ENCODE data around the gene SREBF2. TPM values are rescaled to one million over a fixed set of nuclear protein-coding genes. Genes with fewer than 3 reads are reported as not detected.

The SREBF2 gene
- total and polyA plus RNA-seq, 10 of the 15 experiments (the other 5 are each of a cell fraction or from before 2014, with no cell fraction given) = 2.4 to 177 (median 78.8) TPM

DNA sequence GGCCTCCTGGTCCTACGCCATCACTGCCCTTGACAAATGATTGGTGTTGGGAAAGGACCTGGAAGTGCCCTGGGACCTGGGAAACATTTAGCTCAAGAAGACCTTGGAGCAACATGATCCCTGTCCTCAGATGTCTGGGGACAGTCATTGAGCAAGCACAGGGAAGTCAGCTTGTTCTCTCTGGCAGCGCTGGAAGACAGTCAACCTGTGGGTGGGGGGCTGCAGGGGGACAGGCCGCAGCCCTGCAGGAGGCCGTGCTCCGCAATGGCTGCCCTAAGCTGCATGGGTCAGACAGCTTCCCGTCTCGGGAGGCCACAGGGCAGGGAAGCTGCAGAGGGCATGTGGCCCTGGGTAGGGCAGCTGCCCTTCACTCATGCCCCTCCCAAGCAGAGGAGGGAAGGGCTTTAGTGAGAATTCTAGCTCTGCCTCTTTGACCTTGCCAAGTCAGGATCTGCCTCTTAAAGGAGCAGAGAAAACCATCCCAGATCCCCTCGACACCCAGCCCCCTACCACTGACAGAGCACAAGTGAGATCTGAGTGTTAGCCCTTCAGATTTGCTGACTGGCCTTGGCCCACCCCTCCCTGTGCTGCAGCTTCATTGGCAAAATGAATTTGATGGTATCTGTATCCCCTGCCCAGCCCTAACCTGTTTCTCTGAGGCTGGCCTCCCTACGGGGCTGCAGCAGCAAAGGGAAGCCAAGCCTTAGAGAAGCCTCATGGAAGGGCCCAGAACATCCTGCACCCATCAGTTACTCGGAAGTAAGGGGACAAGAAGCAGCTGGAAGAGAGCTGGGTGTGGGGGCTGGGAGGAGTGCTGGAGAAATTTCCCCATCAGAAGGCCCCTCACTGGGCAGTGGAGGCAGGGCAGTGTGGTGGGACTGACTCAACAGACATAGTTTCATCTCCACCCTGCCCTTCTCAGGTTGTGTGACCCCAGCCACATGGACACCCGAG is 6.2 kb upstream of the SREBF2 start:
- H3K4me1 ChIP-seq (ENCODE audit: control insufficient read depth, insufficient read depth, low read length) = peaks cover 5% of the 10 kb centered on the region
- FAIRE-seq = no peak
- H3K27ac ChIP-seq (ENCODE audit: control insufficient read depth, insufficient read depth) = no peak overlapping the region
- ChIA-PET POLR2A (interaction anchor here (0.5 to 2.7 kb wide), 5 partner anchors 13 to 378 kb away, joined by 3 to 8 read pairs (median 3); partner anchors contain the start of gene CCDC134), CTCF (interaction anchor here (0.6 to 3.4 kb wide), 8 partner anchors 21 to 613 kb away, joined by 3 to 20 read pairs (median 6); no protein-coding TSS in a partner anchor), SMC1A (ENCODE audit: uncharacterized antibody, unreplicated experiment) (interaction anchor here (1.0 to 2.1 kb wide), 7 partner anchors 14 to 128 kb away, joined by 3 to 6 read pairs (median 4); partner anchors contain the start of genes CCDC134 and MEI1), RAD21 (ENCODE audit: unreplicated experiment) (interaction anchor here (1.2 to 11.0 kb wide), 4 partner anchors 26 to 130 kb away, joined by 3 to 84 read pairs (median 4); partner anchors contain the start of genes CCDC134 and TNFRSF13C)
- no peak for ATAC-seq
- in situ Hi-C loops (cut with MboI) (no loop called here), intact Hi-C loops (cut with micrococcal nuclease; ENCODE audit: unreplicated experiment) (no loop called here)
- H3K4me3 ChIP-seq = no peak overlapping the region
- WGBS (ENCODE audit: insufficient coverage, insufficient replicate concordance, low lambda C conversion rate, missing lambda C conversion rate) = 90% methylated on average over 11 of the region's 11 CpGs
- no peak for DNase-seq (ENCODE audit: low read depth, low spot score)
- H3K36me3 ChIP-seq (ENCODE audit: control insufficient read depth in 2 of 2, insufficient read depth in 2 of 2, low read length in 1 of 2) = peaks cover 8 to 10% of the 10 kb centered on the region in 2 experiments; a peak in 3 of 4 replicates
- no peak overlapping the region for H2AFZ ChIP-seq (ENCODE audit: control insufficient read depth, low read depth, low read length)
- no peaks in the 10 kb centered on the region for H3K27me3 ChIP-seq (replicated peaks in 1 of 2; ENCODE audit: control insufficient read depth in 2 of 2, insufficient read depth in 2 of 2, low read length in 1 of 2)
- H3K9me3 ChIP-seq (replicated peaks; ENCODE audit: control insufficient read depth, insufficient read depth, low read length) = no peaks in the 10 kb centered on the region; the same call in 2 of the 3 replicates
- peaks cover 5% of the 10 kb centered on the region for H3K79me2 ChIP-seq (ENCODE audit: control insufficient read depth, insufficient read depth, low read length)
- no peaks in the 10 kb centered on the region for H4K20me1 ChIP-seq (ENCODE audit: control insufficient read depth, insufficient read depth)
- no peak overlapping the region for H3K9ac ChIP-seq (ENCODE audit: control insufficient read depth, insufficient read depth, low read length)
- TF ChIP-seq ASH2L (IDR thresholded peaks at IDR 0.05; ENCODE audit: borderline replicate concordance, low read depth) (no peak), POLR2A (IDR thresholded peaks at IDR 0.05; ENCODE audit: low read depth, low read length) (peak; percentile 31; the same call in 1 of the 2 replicates)
- no TSS peak for BruUV-seq (replicated peaks)
- H3K4me2 ChIP-seq (ENCODE audit: control insufficient read depth, insufficient read depth) = no peak overlapping the region

DNA sequence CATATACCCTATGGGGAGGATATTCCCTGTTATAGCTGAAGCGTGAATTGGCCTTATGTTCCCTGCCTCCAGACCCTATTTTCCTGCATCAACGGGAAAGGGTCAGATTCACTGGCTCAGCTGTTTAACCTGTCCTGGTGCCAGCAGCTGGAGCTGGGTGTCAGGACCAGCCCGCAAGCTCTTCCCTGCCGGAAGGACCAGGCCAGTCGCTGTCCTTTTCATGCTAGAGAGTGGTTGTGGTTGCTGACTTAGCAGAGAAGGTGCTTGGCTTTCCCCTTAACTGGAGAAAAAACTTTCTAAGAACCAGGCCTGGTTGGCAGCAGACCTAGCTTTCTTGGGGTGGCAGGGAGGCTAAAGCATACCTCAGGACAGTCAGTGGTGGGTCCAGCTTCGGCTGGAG is 5.2 kb upstream of the SREBF2 start:
- Histone ChIP-seq H3K4me2 (ENCODE audit: control insufficient read depth, insufficient read depth) (no peak overlapping the region), H3K27me3 (replicated peaks in 1 of 2; ENCODE audit: control insufficient read depth in 2 of 2, insufficient read depth in 2 of 2, low read length in 1 of 2) (no peaks in the 10 kb centered on the region), H3K79me2 (ENCODE audit: control insufficient read depth, insufficient read depth, low read length) (peaks cover 14% of the 10 kb centered on the region), H3K9ac (ENCODE audit: control insufficient read depth, insufficient read depth, low read length) (no peak overlapping the region), H3K27ac (ENCODE audit: control insufficient read depth, insufficient read depth) (no peak overlapping the region), H3K4me3 (no peak overlapping the region), H2AFZ (ENCODE audit: control insufficient read depth, low read depth, low read length) (no peak overlapping the region), H4K20me1 (ENCODE audit: control insufficient read depth, insufficient read depth) (no peaks in the 10 kb centered on the region), H3K4me1 (ENCODE audit: control insufficient read depth, insufficient read depth, low read length) (peaks cover 12% of the 10 kb centered on the region), H3K9me3 (replicated peaks; ENCODE audit: control insufficient read depth, insufficient read depth, low read length) (no peaks in the 10 kb centered on the region; the same call in 2 of the 3 replicates), H3K36me3 (ENCODE audit: control insufficient read depth in 2 of 2, insufficient read depth in 2 of 2, low read length in 1 of 2) (peaks cover 8% of the 10 kb centered on the region in 2 experiments; a peak in 3 of 4 replicates)
- WGBS (ENCODE audit: insufficient coverage, insufficient replicate concordance, low lambda C conversion rate, missing lambda C conversion rate) = 95% methylated on average over 6 of the region's 6 CpGs
- ATAC-seq (no peak), DNase-seq (ENCODE audit: low read depth, low spot score) (no peak), FAIRE-seq (no peak)
- BruUV-seq (replicated peaks) = no TSS peak
- intact Hi-C loops (cut with micrococcal nuclease; ENCODE audit: unreplicated experiment) = no loop called here
- TF ChIP-seq BACH1 (IDR thresholded peaks at IDR 0.05; ENCODE audit: borderline replicate concordance) (no peak), CBFB (IDR thresholded peaks at IDR 0.05; ENCODE audit: low read depth) (no peak), BMI1 (IDR thresholded peaks at IDR 0.05; ENCODE audit: borderline replicate concordance) (no peak), HDAC2 (IDR thresholded peaks at IDR 0.05) (no peak), RUNX3 (IDR thresholded peaks at IDR 0.05; ENCODE audit: low read length) (no peak), NFYB (IDR thresholded peaks at IDR 0.05; ENCODE audit: insufficient read depth, low read depth, low read length) (no peak), CHD4 (IDR thresholded peaks at IDR 0.05) (no peak), SIX5 (IDR thresholded peaks at IDR 0.05; ENCODE audit: low read depth, low read length, severe bottlenecking) (no peak), SMC3 (IDR thresholded peaks at IDR 0.05; ENCODE audit: borderline replicate concordance, low read length) (no peak), RCOR1 (conservative IDR thresholded peaks at IDR 0.05; ENCODE audit: low read depth, low read length) (no peak)
- ChIA-PET SMC1A (ENCODE audit: uncharacterized antibody, unreplicated experiment) (interaction anchor here (1.1 to 2.5 kb wide), 6 partner anchors 13 to 129 kb away, joined by 3 to 7 read pairs (median 6); partner anchors contain the start of gene MEI1), CTCF (interaction anchor here (1.1 to 3.4 kb wide), 6 partner anchors 20 to 130 kb away, joined by 4 to 20 read pairs (median 8); no protein-coding TSS in a partner anchor), RAD21 (ENCODE audit: unreplicated experiment) (interaction anchor here (1.1 to 11.0 kb wide), 3 partner anchors 99 to 131 kb away, joined by 3 to 84 read pairs (median 4); partner anchors contain the start of gene TNFRSF13C), POLR2A (interaction anchor here (0.5 to 2.7 kb wide), 4 partner anchors 12 to 379 kb away, joined by 3 to 8 read pairs (median 4); partner anchors contain the start of gene CCDC134)
- in situ Hi-C loops (cut with MboI) = no loop called here
